Prostate gland (tissue), 2 donors: Measurements from ENCODE around the gene MEGF8.

Experiments used
- CTCF ChIP-seq, 4 experiments: fragments of 200-600 bp in 2 of 4; fragments of 450-650 bp in 2 of 4; sonication (generic) in 2 of 4; IDR thresholded peaks; 1 replicate in 3 of 4; 2 replicates in 1 of 4; pipeline ENCODE4 v1.5.1; 2016 to 2019; ENCODE audit warnings: antibody characterized with exemption in 4 of 4, mild to moderate bottlenecking in 2 of 4, moderate library complexity in 2 of 4
- POLR2A ChIP-seq: fragments of 450-650 bp; IDR thresholded peaks from one replicate; pipeline ENCODE4 v1.6.1; 2016; ENCODE audit warnings: antibody characterized with exemption, mild to moderate bottlenecking

GRCh38 chr19:42352301-42353259, 27.1 kb downstream of the MEGF8 start:
- no peak for TF ChIP-seq POLR2A
- TF ChIP-seq CTCF (IDR thresholded peaks at IDR 0.05) = no peak
